H1 (cell line): Measurements from ENCODE around the gene TMEM225. TPM values are rescaled to one million over a fixed set of nuclear protein-coding genes. Genes with fewer than 3 reads are reported as not detected.

Experiments used
- CTCF ChIA-PET: fragments of 300-600 bp; sonication (Branson Sonifier 250); formaldehyde crosslinking; loops from one replicate; lab custom pipeline; 2021; ENCODE audit not compliant: partially characterized antibody; lab: Charles Lee
- POLR2A ChIA-PET: fragments of 300-600 bp; sonication (Branson Sonifier 250); formaldehyde crosslinking; loops from one replicate; lab custom pipeline; 2021; ENCODE audit warnings: inconsistent platforms; ENCODE audit not compliant: partially characterized antibody; lab: Charles Lee
- DNase-seq, 2 experiments: peaks; one replicate each; pipeline versions ENCODE4 v3.0.0 to v3.0.0-alpha.2; 2010 to 2022; ENCODE audit warnings: low spot score in 2 of 2, low read depth in 1 of 2, mixed read lengths in 1 of 2
- FAIRE-seq: peaks from 2 replicates; lab custom pipeline; 2011; peaks lifted over from hg19 to GRCh38; lab: Jason Lieb, UNC
- H2AFZ ChIP-seq: 2 replicates; pipeline ENCODE4 v1.8.1; 2012; ENCODE audit warnings: low read length, inconsistent platforms
- H2AK5ac ChIP-seq: 2 replicates; pipeline ENCODE4 v1.6.1; 2013; ENCODE audit warnings: low read depth, low read length
- H2BK120ac ChIP-seq: replicated peaks from 2 replicates; pipeline ENCODE3; 2013; ENCODE audit warnings: low read depth, low read length, inconsistent platforms
- H2BK12ac ChIP-seq: 2 replicates; pipeline ENCODE4 v1.6.1; 2013; ENCODE audit warnings: low read depth, low read length
- H2BK15ac ChIP-seq: 2 replicates; pipeline ENCODE4 v1.6.1; 2013; ENCODE audit warnings: low read length
- H2BK20ac ChIP-seq: 2 replicates; pipeline ENCODE4 v1.6.1; 2013; ENCODE audit warnings: low read length
- H2BK5ac ChIP-seq: 2 replicates; pipeline ENCODE4 v1.6.1; 2013; ENCODE audit warnings: low read depth, low read length
- H3K14ac ChIP-seq: 2 replicates; pipeline ENCODE4 v1.6.1; 2013; ENCODE audit warnings: inconsistent platforms; ENCODE audit not compliant: insufficient read length
- H3K18ac ChIP-seq: 2 replicates; pipeline ENCODE4 v1.6.1; 2013; ENCODE audit warnings: low read length; ENCODE audit errors: extremely low read depth
- H3K23ac ChIP-seq: 2 replicates; pipeline ENCODE4 v1.6.1; 2013; ENCODE audit warnings: inconsistent platforms; ENCODE audit not compliant: insufficient read length
- H3K23me2 ChIP-seq: 2 replicates; pipeline ENCODE4 v1.6.1; 2013; ENCODE audit warnings: low read depth, low read length
- H3K27ac ChIP-seq: 2 replicates; pipeline ENCODE4 v1.6.1; 2011; ENCODE audit warnings: low read depth, low read length, inconsistent platforms
- H3K27me3 ChIP-seq, 4 experiments: replicated peaks in 1 of 4; 1 replicate in 1 of 4; 2 replicates in 3 of 4; pipeline versions ENCODE4 v1.6.1 to v1.8.1; 2011 to 2013; ENCODE audit warnings: low read length in 3 of 4, mild to moderate bottlenecking in 3 of 4, inconsistent platforms in 2 of 4, mixed read lengths in 2 of 4, moderate library complexity in 1 of 4; ENCODE audit not compliant: control insufficient read depth in 3 of 4, insufficient read depth in 3 of 4; ENCODE audit errors: extremely low read depth in 1 of 4
- H3K36me3 ChIP-seq, 4 experiments: 2 replicates each; pipeline versions ENCODE4 v1.6.1 to v1.8.1; 2011 to 2013; ENCODE audit warnings: mild to moderate bottlenecking in 4 of 4, low read length in 3 of 4, moderate library complexity in 2 of 4, control low read depth in 1 of 4, inconsistent platforms in 1 of 4; ENCODE audit not compliant: insufficient read depth in 4 of 4, control insufficient read depth in 2 of 4
- H3K4ac ChIP-seq: replicated peaks from 2 replicates; pipeline ENCODE3; 2013; ENCODE audit warnings: low read length, low read depth, mixed read lengths, inconsistent platforms; ENCODE audit not compliant: insufficient read length
- H3K4me1 ChIP-seq, 4 experiments: replicated peaks in 1 of 4; 1 replicate in 1 of 4; 2 replicates in 3 of 4; pipeline versions ENCODE4 v1.6.1 to v1.8.1; 2011 to 2013; ENCODE audit warnings: low read length in 3 of 4, inconsistent platforms in 2 of 4, mixed read lengths in 1 of 4; ENCODE audit not compliant: insufficient read depth in 4 of 4, control insufficient read depth in 3 of 4
- H3K4me2 ChIP-seq, 2 experiments: 2 replicates each; pipeline versions ENCODE4 v1.6.1 to v1.8.1; 2011 to 2013; ENCODE audit warnings: low read depth in 2 of 2, low read length in 2 of 2, control low read depth in 1 of 2, inconsistent platforms in 1 of 2, mild to moderate bottlenecking in 1 of 2; ENCODE audit not compliant: insufficient read depth in 1 of 2
- H3K4me3 ChIP-seq, 4 experiments: fragments of 200-600, 300-600 bp in 1 of 4; sonication (generic), shearing (Covaris generic), sonication (Bioruptor Twin) in 1 of 4; 2 replicates each; pipeline versions ENCODE4 v1.5.1 to v1.8.1; 2011 to 2016; ENCODE audit warnings: low read length in 4 of 4, low read depth in 3 of 4, control low read depth in 2 of 4, inconsistent platforms in 2 of 4, mild to moderate bottlenecking in 2 of 4, mixed read lengths in 1 of 4, moderate library complexity in 1 of 4; ENCODE audit not compliant: insufficient read depth in 2 of 4; ENCODE audit errors: extremely low read depth in 1 of 4
- H3K56ac ChIP-seq: replicated peaks from 2 replicates; pipeline ENCODE3; 2013; ENCODE audit warnings: low read depth, mild to moderate bottlenecking, mixed read lengths, low read length, inconsistent platforms; ENCODE audit not compliant: insufficient read length
- H3K79me1 ChIP-seq: 2 replicates; pipeline ENCODE4 v1.6.1; 2013; ENCODE audit warnings: low read depth, low read length, control low read depth
- H3K79me2 ChIP-seq, 2 experiments: 2 replicates each; pipeline versions ENCODE4 v1.6.1 to v1.8.1; 2012 to 2013; ENCODE audit warnings: low read length in 2 of 2, mild to moderate bottlenecking in 2 of 2, inconsistent platforms in 1 of 2; ENCODE audit not compliant: insufficient read depth in 2 of 2, control insufficient read depth in 1 of 2
- H3K9ac ChIP-seq, 4 experiments: replicated peaks in 1 of 4; 1 replicate in 1 of 4; 2 replicates in 3 of 4; pipeline versions ENCODE4 v1.6.1 to v1.8.1; 2011 to 2013; ENCODE audit warnings: low read depth in 3 of 4, low read length in 3 of 4, control low read depth in 2 of 4, mild to moderate bottlenecking in 2 of 4, moderate library complexity in 2 of 4, inconsistent platforms in 1 of 4; ENCODE audit errors: extremely low read depth in 1 of 4
- H3K9me3 ChIP-seq, 2 experiments: 2 replicates each; pipeline versions ENCODE4 v1.6.1 to v1.8.1; 2012 to 2013; ENCODE audit warnings: mild to moderate bottlenecking in 2 of 2, moderate library complexity in 2 of 2, control low read depth in 1 of 2, inconsistent platforms in 1 of 2, low read depth in 1 of 2, low read length in 1 of 2, mixed read lengths in 1 of 2; ENCODE audit not compliant: insufficient read depth in 2 of 2
- H4K20me1 ChIP-seq, 2 experiments: replicated peaks in 1 of 2; 2 replicates each; pipeline versions ENCODE3 to v1.8.1; 2011 to 2013; ENCODE audit warnings: inconsistent platforms in 2 of 2, low read length in 2 of 2, mild to moderate bottlenecking in 1 of 2; ENCODE audit not compliant: insufficient read depth in 2 of 2, control insufficient read depth in 1 of 2
- H4K5ac ChIP-seq: 2 replicates; pipeline ENCODE4 v1.6.1; 2013; ENCODE audit warnings: low read length, low read depth, mixed read lengths, inconsistent platforms; ENCODE audit not compliant: insufficient read length
- H4K8ac ChIP-seq: 2 replicates; pipeline ENCODE4 v1.8.0; 2013; ENCODE audit warnings: mild to moderate bottlenecking, moderate library complexity, low read length, inconsistent platforms; ENCODE audit not compliant: insufficient read depth; ENCODE audit errors: extremely low read depth
- H4K91ac ChIP-seq: replicated peaks from 2 replicates; pipeline ENCODE3; 2013; ENCODE audit warnings: low read length, mixed read lengths, inconsistent platforms; ENCODE audit not compliant: insufficient read length
- ASH2L ChIP-seq: fragments of 200-600, 300-600 bp; sonication (generic); IDR thresholded peaks from one replicate; pipeline ENCODE4 v1.7.1; 2017; ENCODE audit warnings: low read length
- BCL11A ChIP-seq, 2 experiments: IDR thresholded peaks; one replicate each; pipeline ENCODE4 v1.6.1; 2011; ENCODE audit warnings: low read depth in 2 of 2, low read length in 2 of 2, mild to moderate bottlenecking in 2 of 2
- HDAC2 ChIP-seq, 2 experiments: fragments of 300-600 bp in 1 of 2; sonication (generic) in 1 of 2; IDR thresholded peaks; 2 replicates each; pipeline ENCODE4 v1.6.1; 2011 to 2012; ENCODE audit warnings: low read depth in 2 of 2, low read length in 2 of 2, mild to moderate bottlenecking in 2 of 2, moderate library complexity in 2 of 2, borderline replicate concordance in 1 of 2, inconsistent platforms in 1 of 2
- HDAC6 ChIP-seq: IDR thresholded peaks from one replicate; pipeline ENCODE4 v1.7.1; 2012; ENCODE audit warnings: low read depth, mild to moderate bottlenecking, inconsistent platforms, low read length, moderate library complexity
- POU5F1 ChIP-seq: IDR thresholded peaks from 2 replicates; pipeline ENCODE4 v1.6.1; 2011; ENCODE audit warnings: low read depth, mild to moderate bottlenecking, low read length, moderate library complexity
- RBBP5 ChIP-seq: IDR thresholded peaks from 2 replicates; pipeline ENCODE4 v1.7.1; 2012; ENCODE audit warnings: low read depth, mild to moderate bottlenecking, inconsistent platforms, low read length, moderate library complexity, borderline replicate concordance
- SRF ChIP-seq: IDR thresholded peaks from 2 replicates; pipeline ENCODE4 v1.6.1; 2011; ENCODE audit warnings: mild to moderate bottlenecking, low read depth, low read length, moderate library complexity
- TCF12 ChIP-seq: IDR thresholded peaks from 2 replicates; pipeline ENCODE4 v1.6.1; 2011; ENCODE audit warnings: low read depth, mild to moderate bottlenecking, low read length
- WGBS, 2 experiments: shearing (Covaris generic) in 1 of 2; methylation state at CpG; one replicate each; pipeline versions ENCODE4 v1.1.6 to v1.1.7; 2013 to 2015; ENCODE audit warnings: low lambda C conversion rate in 2 of 2, mixed read lengths in 2 of 2, inconsistent platforms in 1 of 2, low coverage in 1 of 2, missing lambda C conversion rate in 1 of 2; ENCODE audit not compliant: insufficient replicate concordance in 2 of 2, insufficient coverage in 1 of 2, insufficient read length in 1 of 2; ENCODE audit errors: extremely low coverage in 1 of 2, missing lambda C conversion rate in 1 of 2; 5-methylcytosine and 5-hydroxymethylcytosine counted together
- polyA plus RNA-seq, 7 experiments: library from polyadenylated mRNA; depleted of rRNA in 3 of 7; stranded (reverse) in 5 of 7; unstranded in 2 of 7; fragments of >200 nt in 5 of 7; fragments of 200-250 nt in 2 of 7; gene quantifications; 1 replicate in 5 of 7; 2 replicates in 1 of 7; 4 replicates in 1 of 7; pipeline versions ENCODE4 v1.2.1 to v1.2.3, GENCODE V29; 2011 to 2013; ENCODE audit warnings: missing spikeins in 2 of 7, mixed read lengths in 2 of 7
- total RNA-seq: library from RNA; stranded (reverse); fragmentation: NEBNext Ultra II Directional; extraction: Animal tissue kit (Norgen Biotek cat#: 25700); gene quantifications from 2 replicates; pipeline ENCODE4 v1.2.1, GENCODE V29; 2021
- TF ChIP-seq, protein P1 (sequence below): IDR thresholded peaks from 2 replicates; pipeline ENCODE4 v1.6.1; 2012; ENCODE audit warnings: inconsistent platforms
- TF ChIP-seq, protein P2 (sequence below): IDR thresholded peaks from 2 replicates; pipeline ENCODE4 v1.6.1; 2011; ENCODE audit warnings: low read length, improper control_type of control experiment

TMEM225 gene
- total and polyA plus RNA-seq, 2 of the 8 experiments (the other 6 are each of a cell fraction or from before 2014, with no cell fraction given), result not detected

DNA sequence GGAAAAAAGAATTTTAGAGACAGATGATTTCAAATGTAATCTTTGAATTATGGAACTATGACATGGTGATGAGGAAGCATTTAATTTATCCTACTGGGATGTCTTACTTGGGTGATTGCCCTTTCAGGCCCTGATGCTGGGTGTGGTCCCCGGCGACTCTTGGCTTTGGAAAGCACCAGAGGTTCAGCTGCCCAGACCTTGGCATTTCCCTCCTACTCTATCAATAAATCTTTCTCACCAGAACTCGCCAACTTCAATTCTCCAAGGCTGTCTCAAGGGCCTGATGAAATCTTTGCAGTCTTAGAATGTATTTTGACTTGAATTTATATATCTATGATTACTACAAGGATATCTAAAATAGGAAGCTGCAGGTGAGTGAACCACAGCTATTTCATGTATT, 35.5 kb upstream of the TMEM225 start:
- H3K9ac ChIP-seq, result no peak overlapping the region
- no peak overlapping the region for H3K27ac ChIP-seq
- FAIRE-seq (no peak), DNase-seq (no peak)
- H2BK15ac ChIP-seq, result no peak overlapping the region
- no peaks in the 10 kb centered on the region for H3K4me1 ChIP-seq
- 90% methylated on average over 3 of the region's 3 CpGs; no CpG with 5 or more reads in 1 of the 2 experiments for WGBS, 2 experiments
- no peak overlapping the region for H4K8ac ChIP-seq
- no peak overlapping the region for H2BK5ac ChIP-seq
- no peaks in the 10 kb centered on the region for H3K23me2 ChIP-seq
- no peak overlapping the region for H3K14ac ChIP-seq
- no peaks in the 10 kb centered on the region for H3K79me2 ChIP-seq
- H2AFZ ChIP-seq, result no peak overlapping the region
- CTCF ChIA-PET, result no interaction called here
- no peak overlapping the region for H2BK12ac ChIP-seq
- H4K5ac ChIP-seq, result no peak overlapping the region
- no peak overlapping the region for H3K4me3 ChIP-seq
- no peaks in the 10 kb centered on the region for H3K79me1 ChIP-seq
- no peak overlapping the region for H2AK5ac ChIP-seq
- no peak overlapping the region for H2BK20ac ChIP-seq
- TF ChIP-seq HDAC6 (no peak), SRF (no peak), HDAC2 (IDR thresholded peaks at IDR 0.05; ENCODE audit: borderline replicate concordance in 1 of 2, low read depth in 2 of 2, low read length in 2 of 2) (no peak), RBBP5 (no peak), BCL11A (IDR thresholded peaks at IDR 0.05; ENCODE audit: low read depth in 2 of 2, low read length in 2 of 2) (no peak), TCF12 (no peak), POU5F1 (no peak), ASH2L (no peak)
- TF ChIP-seq, protein P1, sequence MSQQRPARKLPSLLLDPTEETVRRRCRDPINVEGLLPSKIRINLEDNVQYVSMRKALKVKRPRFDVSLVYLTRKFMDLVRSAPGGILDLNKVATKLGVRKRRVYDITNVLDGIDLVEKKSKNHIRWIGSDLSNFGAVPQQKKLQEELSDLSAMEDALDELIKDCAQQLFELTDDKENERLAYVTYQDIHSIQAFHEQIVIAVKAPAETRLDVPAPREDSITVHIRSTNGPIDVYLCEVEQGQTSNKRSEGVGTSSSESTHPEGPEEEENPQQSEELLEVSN, result no peak
- TF ChIP-seq, protein P2, sequence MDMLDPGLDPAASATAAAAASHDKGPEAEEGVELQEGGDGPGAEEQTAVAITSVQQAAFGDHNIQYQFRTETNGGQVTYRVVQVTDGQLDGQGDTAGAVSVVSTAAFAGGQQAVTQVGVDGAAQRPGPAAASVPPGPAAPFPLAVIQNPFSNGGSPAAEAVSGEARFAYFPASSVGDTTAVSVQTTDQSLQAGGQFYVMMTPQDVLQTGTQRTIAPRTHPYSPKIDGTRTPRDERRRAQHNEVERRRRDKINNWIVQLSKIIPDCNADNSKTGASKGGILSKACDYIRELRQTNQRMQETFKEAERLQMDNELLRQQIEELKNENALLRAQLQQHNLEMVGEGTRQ, result no peak
- no peak overlapping the region for H3K56ac ChIP-seq
- H2BK120ac ChIP-seq, result no peak overlapping the region
- no peaks in the 10 kb centered on the region for H3K9me3 ChIP-seq
- no peaks in the 10 kb centered on the region for H3K27me3 ChIP-seq
- no peaks in the 10 kb centered on the region for H3K36me3 ChIP-seq
- no peak overlapping the region for H3K4ac ChIP-seq
- POLR2A ChIA-PET, result no interaction called here
- H4K20me1 ChIP-seq, result no peaks in the 10 kb centered on the region
- H3K4me2 ChIP-seq, result no peak overlapping the region
- no peak overlapping the region for H3K23ac ChIP-seq
- H4K91ac ChIP-seq, result no peak overlapping the region
- H3K18ac ChIP-seq, result no peak overlapping the region
